HepG2 (cell line): ENCODE results near the gene MTCL1. TPM values are rescaled to one million over a fixed set of nuclear protein-coding genes. Genes with fewer than 3 reads are reported as not detected.

ENCODE experiments used
- ATAC-seq: fragments of 200-7000 bp; cut with Tn5 transposase; 3 replicates; pipeline ENCODE4 v1.9.1; 2020; ENCODE audit warnings: mild to moderate bottlenecking, moderate library complexity
- BruUV-seq: library from RNA; stranded (reverse); fragments of 400-500 nt; replicated peaks from 2 replicates; lab custom pipeline; 2021; lab: Mats Ljungman, UMichigan
- CTCF ChIA-PET: fragments of 300-600 bp; formaldehyde crosslinking; extraction: SDS; loops from one replicate; lab custom pipeline; 2021; ENCODE audit warnings: low total read pairs, inconsistent platforms, low intra/inter-chr PET ratio; lab: Yijun Ruan, JAX
- POLR2A ChIA-PET: fragments of 350-600 bp; sonication (Branson Sonifier 250); formaldehyde crosslinking; loops from one replicate; lab custom pipeline; 2020; ENCODE audit warnings: antibody characterized with exemption, inconsistent platforms; lab: Yijun Ruan, JAX
- DNase-seq: peaks from one replicate; pipeline ENCODE4 v3.0.0-alpha.2; 2015; ENCODE audit warnings: low spot score
- FAIRE-seq: peaks from 3 replicates; lab custom pipeline; 2011; peaks lifted over from hg19 to GRCh38; lab: Jason Lieb, UNC
- H2AFZ ChIP-seq: one replicate; pipeline ENCODE4 v1.6.1; 2011; ENCODE audit warnings: low read length, inconsistent platforms
- H3K27ac ChIP-seq: fragments of 300-600 bp; 3 replicates; pipeline ENCODE4 v1.8.0; 2011; ENCODE audit warnings: mixed run types, mild to moderate bottlenecking, mixed read lengths, low read length, inconsistent platforms; ENCODE audit not compliant: insufficient read depth; ENCODE audit errors: extremely low read length
- H3K27me3 ChIP-seq, 2 experiments: fragments of 200-600 bp in 1 of 2; 2 replicates in 1 of 2; 3 replicates in 1 of 2; pipeline versions ENCODE4 v1.6.0 to v1.8.0; 2011; ENCODE audit warnings: low read length in 2 of 2, mild to moderate bottlenecking in 2 of 2, moderate library complexity in 2 of 2, inconsistent platforms in 1 of 2; ENCODE audit not compliant: insufficient read depth in 2 of 2, control insufficient read depth in 1 of 2
- H3K36me3 ChIP-seq, 2 experiments: fragments of 200-600 bp in 1 of 2; replicated peaks in 1 of 2; 2 replicates in 1 of 2; 3 replicates in 1 of 2; pipeline versions ENCODE4 v1.5.1 to v1.8.0; 2011; ENCODE audit warnings: low read length in 2 of 2, inconsistent platforms in 1 of 2; ENCODE audit not compliant: insufficient read depth in 2 of 2, control insufficient read depth in 1 of 2
- H3K4me1 ChIP-seq: 2 replicates; pipeline ENCODE4 v1.5.1; 2012; ENCODE audit warnings: low read length, inconsistent platforms; ENCODE audit not compliant: insufficient read depth
- H3K4me2 ChIP-seq: 2 replicates; pipeline ENCODE4 v1.6.0; 2011; ENCODE audit warnings: low read depth, low read length, inconsistent platforms
- H3K4me3 ChIP-seq, 3 experiments: fragments of 200-600 bp in 1 of 3; sonication (generic), shearing (Covaris generic) in 1 of 3; replicated peaks in 1 of 3; 2 replicates each; pipeline ENCODE4 v1.5.1; 2011 to 2016; ENCODE audit warnings: low read length in 3 of 3, inconsistent platforms in 2 of 3, low read depth in 2 of 3, mild to moderate bottlenecking in 2 of 3, control low read depth in 1 of 3, mixed read lengths in 1 of 3; ENCODE audit not compliant: insufficient read depth in 1 of 3
- H3K79me2 ChIP-seq: one replicate; pipeline ENCODE4 v1.6.1; 2011; ENCODE audit warnings: low read length, inconsistent platforms; ENCODE audit not compliant: insufficient read depth
- H3K9ac ChIP-seq: 2 replicates; pipeline ENCODE4 v1.6.0; 2011; ENCODE audit warnings: mild to moderate bottlenecking, low read depth, low read length, inconsistent platforms; ENCODE audit not compliant: insufficient read depth
- H3K9me3 ChIP-seq: 2 replicates; pipeline ENCODE4 v1.5.1; 2012; ENCODE audit warnings: mild to moderate bottlenecking, low read length
- H4K20me1 ChIP-seq: 2 replicates; pipeline ENCODE4 v1.6.0; 2011; ENCODE audit warnings: inconsistent platforms, mild to moderate bottlenecking, low read length, moderate library complexity; ENCODE audit not compliant: insufficient read depth
- ADNP ChIP-seq: sonication (generic); formaldehyde crosslinking; IDR thresholded peaks from 2 replicates; pipeline ENCODE4 v1.4.0; 2020; ENCODE audit warnings: missing genetic modification reagents
- FOXJ3 ChIP-seq: sonication (generic); formaldehyde crosslinking; IDR thresholded peaks from 2 replicates; pipeline ENCODE4 v1.4.0; 2020; ENCODE audit warnings: missing genetic modification reagents, mild to moderate bottlenecking, borderline replicate concordance
- HES4 ChIP-seq: sonication (generic); formaldehyde crosslinking; IDR thresholded peaks from 2 replicates; pipeline ENCODE4 v1.9.0; 2021; ENCODE audit warnings: mild to moderate bottlenecking, missing genetic modification reagents, borderline replicate concordance
- IRF1 ChIP-seq: sonication (generic); formaldehyde crosslinking; IDR thresholded peaks from 2 replicates; pipeline ENCODE4 v1.4.0; 2020; ENCODE audit warnings: low read depth, mild to moderate bottlenecking, missing genetic modification reagents
- KDM1A ChIP-seq: IDR thresholded peaks from 2 replicates; pipeline ENCODE4 v1.6.1; 2016; ENCODE audit warnings: missing compliant biosample characterization
- TEAD2 ChIP-seq: sonication (generic); formaldehyde crosslinking; IDR thresholded peaks from 2 replicates; pipeline ENCODE4 v1.9.0; 2021; ENCODE audit warnings: missing genetic modification reagents
- TEAD3 ChIP-seq: optimal IDR thresholded peaks from 2 replicates; pipeline ENCODE3; 2016; ENCODE audit warnings: borderline replicate concordance
- ZNF18 ChIP-seq: sonication (generic); formaldehyde crosslinking; IDR thresholded peaks from 2 replicates; pipeline ENCODE4 v1.8.0; 2022; ENCODE audit warnings: mild to moderate bottlenecking, missing genetic modification reagents; ENCODE audit not compliant: insufficient replicate concordance
- ZNF543 ChIP-seq: sonication (generic); formaldehyde crosslinking; IDR thresholded peaks from 2 replicates; pipeline ENCODE4 v1.4.0; 2020; ENCODE audit warnings: mild to moderate bottlenecking, missing genetic modification reagents
- ZNF776 ChIP-seq: sonication (generic); formaldehyde crosslinking; IDR thresholded peaks from 2 replicates; pipeline ENCODE4 v1.4.0; 2020; ENCODE audit warnings: mild to moderate bottlenecking, missing genetic modification reagents
- WGBS: methylation state at CpG from one replicate; pipeline ENCODE4 v1.1.6; 2017; ENCODE audit warnings: low lambda C conversion rate; 5-methylcytosine and 5-hydroxymethylcytosine counted together
- in situ Hi-C: cut with HindIII; loops from 2 replicates; pipeline ENCODE4 v1.10.0; 2017; ENCODE audit warnings: low pct_unique_long_range_greater_than_20kb; ENCODE audit not compliant: extremely low pct_ligation_motif_present
- intact Hi-C: fragments of 100-400 bp; cut with micrococcal nuclease; formaldehyde crosslinking; loops from one replicate; pipeline ENCODE4 v1.10.0; 2022; ENCODE audit not compliant: unreplicated experiment
- polyA plus RNA-seq, 8 experiments: library from polyadenylated mRNA; depleted of rRNA in 3 of 8; stranded (reverse) in 7 of 8; unstranded in 1 of 8; fragments of >200 nt; fragmentation: Illumina TruSeq in 4 of 8; extraction: Trizol in 4 of 8; gene quantifications; 2 replicates each; pipeline versions ENCODE4 v1.2.1 to v1.2.3, GENCODE V29; 2011 to 2016; ENCODE audit warnings: low read depth in 4 of 8, missing spikeins in 1 of 8, mixed read lengths in 1 of 8; ENCODE audit not compliant: insufficient read depth in 1 of 8
- total RNA-seq, 5 experiments: library from RNA; depleted of rRNA; stranded (reverse); fragments of >200 nt; fragmentation: Illumina TruSeq; extraction: Trizol; gene quantifications; 2 replicates each; pipeline ENCODE4 v1.2.3, GENCODE V29; 2016; ENCODE audit warnings: low read depth in 1 of 5
- TF ChIP-seq, protein P1 (sequence below): fragments of 450-650 bp; IDR thresholded peaks from 2 replicates; pipeline ENCODE4 v1.6.1; 2017; ENCODE audit warnings: mild to moderate bottlenecking
- TF ChIP-seq, protein P2 (sequence below): IDR thresholded peaks from 2 replicates; pipeline ENCODE4 v1.6.1; 2012; ENCODE audit warnings: inconsistent platforms
- TF ChIP-seq, protein P3 (sequence below): sonication (generic); formaldehyde crosslinking; IDR thresholded peaks from 2 replicates; pipeline ENCODE4 v1.5.0; 2020; ENCODE audit warnings: missing genetic modification reagents

MTCL1 gene
- total and polyA plus RNA-seq, 2 of the 13 experiments (the other 11 are each of a cell fraction or from before 2014, with no cell fraction given), result 3.1 to 3.2 TPM

GRCh38 chr18:8735274-8735673 lies 29.9 kb downstream of the MTCL1 start:
- H3K4me2 ChIP-seq, result no peak overlapping the region
- H4K20me1 ChIP-seq, result no peaks in the 10 kb centered on the region
- DNase-seq (peak; percentile 64), FAIRE-seq (no peak), ATAC-seq (peak; percentile 27; the same call in 2 of the 3 replicates)
- POLR2A ChIA-PET, result no interaction called here
- H3K36me3 ChIP-seq, result no peaks in the 10 kb centered on the region; a peak in 1 of 5 replicates
- 60% methylated on average over 2 of the region's 2 CpGs for WGBS
- intact Hi-C loops, result no loop called here
- no peaks in the 10 kb centered on the region; a peak in 1 of 5 replicates for H3K27me3 ChIP-seq
- H3K9me3 ChIP-seq, result no peaks in the 10 kb centered on the region
- H3K4me1 ChIP-seq, result peaks cover 50% of the 10 kb centered on the region
- no peak overlapping the region for H3K4me3 ChIP-seq
- H3K27ac ChIP-seq, result no peak overlapping the region
- TF ChIP-seq ADNP (CRISPR knock-in tag) (no peak), TEAD3 (CRISPR knock-in tag) (peak; percentile 21), ZNF776 (CRISPR knock-in tag) (no peak)
- CTCF ChIA-PET, result no interaction called here
- H3K79me2 ChIP-seq, result no peaks in the 10 kb centered on the region
- H2AFZ ChIP-seq, result no peak overlapping the region
- BruUV-seq, result no TSS peak
- no peak overlapping the region for H3K9ac ChIP-seq
- in situ Hi-C loops, result no loop called here

GRCh38 chr18:8741117-8741516 lies 35.8 kb downstream of the MTCL1 start:
- H3K4me3 ChIP-seq, result no peak overlapping the region
- DNase-seq (no peak), ATAC-seq (no peak), FAIRE-seq (no peak)
- H3K36me3 ChIP-seq, result no peaks in the 10 kb centered on the region
- 85% methylated on average over 1 of the region's 1 CpG for WGBS
- no peaks in the 10 kb centered on the region for H3K27me3 ChIP-seq
- no peaks in the 10 kb centered on the region for H3K79me2 ChIP-seq
- POLR2A ChIA-PET, result no interaction called here
- CTCF ChIA-PET, result no interaction called here
- no peak overlapping the region for H3K4me2 ChIP-seq
- no peak overlapping the region for H3K9ac ChIP-seq
- intact Hi-C loops (no loop called here), in situ Hi-C loops (no loop called here)
- no peak overlapping the region for H2AFZ ChIP-seq
- no peaks in the 10 kb centered on the region for H4K20me1 ChIP-seq
- H3K27ac ChIP-seq, result no peak overlapping the region
- BruUV-seq, result no TSS peak
- H3K9me3 ChIP-seq, result no peaks in the 10 kb centered on the region
- no peaks in the 10 kb centered on the region for H3K4me1 ChIP-seq
- TF ChIP-seq TEAD2 (CRISPR knock-in tag), result no peak
- no peak for TF ChIP-seq FOXJ3 (CRISPR knock-in tag)
- no peak for TF ChIP-seq HES4 (CRISPR knock-in tag)
- TF ChIP-seq, protein P1, sequence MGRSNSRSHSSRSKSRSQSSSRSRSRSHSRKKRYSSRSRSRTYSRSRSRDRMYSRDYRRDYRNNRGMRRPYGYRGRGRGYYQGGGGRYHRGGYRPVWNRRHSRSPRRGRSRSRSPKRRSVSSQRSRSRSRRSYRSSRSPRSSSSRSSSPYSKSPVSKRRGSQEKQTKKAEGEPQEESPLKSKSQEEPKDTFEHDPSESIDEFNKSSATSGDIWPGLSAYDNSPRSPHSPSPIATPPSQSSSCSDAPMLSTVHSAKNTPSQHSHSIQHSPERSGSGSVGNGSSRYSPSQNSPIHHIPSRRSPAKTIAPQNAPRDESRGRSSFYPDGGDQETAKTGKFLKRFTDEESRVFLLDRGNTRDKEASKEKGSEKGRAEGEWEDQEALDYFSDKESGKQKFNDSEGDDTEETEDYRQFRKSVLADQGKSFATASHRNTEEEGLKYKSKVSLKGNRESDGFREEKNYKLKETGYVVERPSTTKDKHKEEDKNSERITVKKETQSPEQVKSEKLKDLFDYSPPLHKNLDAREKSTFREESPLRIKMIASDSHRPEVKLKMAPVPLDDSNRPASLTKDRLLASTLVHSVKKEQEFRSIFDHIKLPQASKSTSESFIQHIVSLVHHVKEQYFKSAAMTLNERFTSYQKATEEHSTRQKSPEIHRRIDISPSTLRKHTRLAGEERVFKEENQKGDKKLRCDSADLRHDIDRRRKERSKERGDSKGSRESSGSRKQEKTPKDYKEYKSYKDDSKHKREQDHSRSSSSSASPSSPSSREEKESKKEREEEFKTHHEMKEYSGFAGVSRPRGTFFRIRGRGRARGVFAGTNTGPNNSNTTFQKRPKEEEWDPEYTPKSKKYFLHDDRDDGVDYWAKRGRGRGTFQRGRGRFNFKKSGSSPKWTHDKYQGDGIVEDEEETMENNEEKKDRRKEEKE, result no peak
- TF ChIP-seq, protein P2, sequence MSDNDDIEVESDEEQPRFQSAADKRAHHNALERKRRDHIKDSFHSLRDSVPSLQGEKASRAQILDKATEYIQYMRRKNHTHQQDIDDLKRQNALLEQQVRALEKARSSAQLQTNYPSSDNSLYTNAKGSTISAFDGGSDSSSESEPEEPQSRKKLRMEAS, result no peak
- TF ChIP-seq IRF1 (CRISPR knock-in tag), result no peak
- TF ChIP-seq ZNF543 (CRISPR knock-in tag), result no peak
- TF ChIP-seq ZNF18 (CRISPR knock-in tag), result no peak
- TF ChIP-seq, protein P3, sequence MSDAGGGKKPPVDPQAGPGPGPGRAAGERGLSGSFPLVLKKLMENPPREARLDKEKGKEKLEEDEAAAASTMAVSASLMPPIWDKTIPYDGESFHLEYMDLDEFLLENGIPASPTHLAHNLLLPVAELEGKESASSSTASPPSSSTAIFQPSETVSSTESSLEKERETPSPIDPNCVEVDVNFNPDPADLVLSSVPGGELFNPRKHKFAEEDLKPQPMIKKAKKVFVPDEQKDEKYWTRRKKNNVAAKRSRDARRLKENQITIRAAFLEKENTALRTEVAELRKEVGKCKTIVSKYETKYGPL, result no peak
- TF ChIP-seq KDM1A (CRISPR knock-in tag), result no peak
